Neural progenitor cell (in vitro differentiated cells): ENCODE measurements around the gene ARSJ.

Experiments used
- CTCF ChIP-seq: fragments of 200-600 bp; sonication (generic); IDR thresholded peaks from 2 replicates; pipeline ENCODE4 v1.5.1; 2017; ENCODE audit warnings: antibody characterized with exemption, mild to moderate bottlenecking
- EZH2 ChIP-seq: fragments of 200-600 bp; sonication (generic); IDR thresholded peaks from 2 replicates; pipeline ENCODE4 v1.6.1; 2017; ENCODE audit warnings: antibody characterized with exemption, mild to moderate bottlenecking, moderate library complexity
- EZH2phosphoT487 ChIP-seq: fragments of 200-600 bp; sonication (generic); IDR thresholded peaks from 2 replicates; pipeline ENCODE4 v1.6.1; 2017; ENCODE audit warnings: antibody characterized with exemption

GRCh38 chr4:113888006-113888405 lies 91.4 kb downstream of the ARSJ start:
- TF ChIP-seq CTCF, result no peak
- TF ChIP-seq EZH2, result no peak
- no peak for TF ChIP-seq EZH2phosphoT487
